GM23248 (cell line): Measurements from ENCODE around the gene DKK3.

ENCODE experiments used
- EZH2 ChIP-seq: fragments of 200-600 bp; sonication (generic); IDR thresholded peaks from 2 replicates; pipeline ENCODE4 v1.6.1; 2018; ENCODE audit warnings: antibody characterized with exemption, mild to moderate bottlenecking; ENCODE audit not compliant: insufficient read depth, poor library complexity, severe bottlenecking
- EZH2phosphoT487 ChIP-seq: fragments of 200-600 bp; sonication (generic); IDR thresholded peaks from 2 replicates; pipeline ENCODE4 v1.6.1; 2018; ENCODE audit warnings: antibody characterized with exemption, moderate library complexity, mild to moderate bottlenecking, low read depth; ENCODE audit not compliant: insufficient read depth

DNA sequence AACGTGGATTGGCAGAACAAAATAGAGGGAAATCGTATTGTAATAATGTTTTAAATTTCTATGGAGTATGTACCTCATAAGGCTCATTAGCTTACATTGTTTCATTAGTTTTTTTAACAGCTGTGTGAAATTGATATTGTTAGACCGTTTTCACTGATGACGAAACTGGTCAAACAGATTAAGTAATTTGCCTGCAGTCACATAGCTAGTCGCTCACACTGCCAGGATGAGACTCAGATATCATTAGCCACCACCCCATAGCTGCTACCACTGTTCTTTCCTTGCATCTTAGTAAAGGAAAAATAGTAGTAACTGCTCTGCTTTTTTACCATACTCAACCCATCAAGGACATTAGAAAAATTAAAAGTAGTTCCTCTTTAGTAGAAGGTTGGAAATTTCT lies 64.0 kb downstream of the DKK3 start:
- TF ChIP-seq EZH2 (no peak), EZH2phosphoT487 (no peak)
